SU-DHL-6 (cell line): ENCODE data around the gene BFSP1.

Source experiments
- EZH2phosphoT487 ChIP-seq: fragments of 200-600 bp; sonication (generic), shearing (Covaris generic); conservative IDR thresholded peaks from 2 replicates; pipeline ENCODE4 v1.6.1; 2018; ENCODE audit warnings: mild to moderate bottlenecking, antibody characterized with exemption, low read length, moderate library complexity, mixed read lengths
- TF ChIP-seq, protein P1 (sequence below): fragments of 200-600 bp; sonication (generic); IDR thresholded peaks from one replicate; pipeline ENCODE4 v1.5.1; 2017; ENCODE audit warnings: antibody characterized with exemption, mild to moderate bottlenecking, low read length, moderate library complexity; ENCODE audit not compliant: insufficient read depth, poor library complexity, severe bottlenecking

DNA sequence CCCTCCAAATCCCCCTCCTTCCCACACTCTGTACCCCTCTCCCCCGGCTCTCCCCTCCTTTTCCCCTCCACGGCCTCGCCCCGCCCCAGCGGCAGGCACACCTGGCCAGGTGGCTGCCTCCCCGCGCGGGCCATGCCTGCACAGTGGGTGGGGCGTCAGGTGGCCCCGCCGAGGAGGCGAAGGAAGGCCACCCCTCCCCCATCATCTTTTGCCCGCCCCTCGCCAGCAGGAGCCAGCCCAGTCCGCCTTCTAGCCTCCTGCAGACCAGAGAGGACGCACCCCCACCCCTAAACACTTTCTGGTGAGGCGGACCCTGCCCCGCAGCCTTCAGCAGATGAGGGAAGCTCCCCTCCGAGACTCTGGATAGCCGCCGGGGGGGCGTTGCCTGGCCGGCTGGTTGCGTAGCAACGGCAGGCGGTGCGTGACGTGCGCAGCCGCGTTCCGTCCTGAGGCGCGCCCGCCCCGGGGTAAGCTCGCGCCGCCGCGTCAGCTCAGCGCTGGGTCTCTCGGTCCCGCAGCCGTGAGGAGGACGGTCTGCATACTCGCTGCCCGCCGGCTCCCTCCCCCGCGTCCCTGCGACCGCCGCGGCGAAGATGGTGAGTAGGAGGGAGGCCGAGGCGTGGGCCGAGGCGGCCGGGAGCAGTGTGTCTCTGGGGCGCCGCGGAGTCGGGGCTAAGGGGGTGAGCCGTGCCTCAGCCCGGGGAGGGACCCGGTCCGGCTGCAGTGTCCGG lies 38.6 kb upstream of the BFSP1 start, which contains the start of gene DSTN:
- TF ChIP-seq, protein P1, sequence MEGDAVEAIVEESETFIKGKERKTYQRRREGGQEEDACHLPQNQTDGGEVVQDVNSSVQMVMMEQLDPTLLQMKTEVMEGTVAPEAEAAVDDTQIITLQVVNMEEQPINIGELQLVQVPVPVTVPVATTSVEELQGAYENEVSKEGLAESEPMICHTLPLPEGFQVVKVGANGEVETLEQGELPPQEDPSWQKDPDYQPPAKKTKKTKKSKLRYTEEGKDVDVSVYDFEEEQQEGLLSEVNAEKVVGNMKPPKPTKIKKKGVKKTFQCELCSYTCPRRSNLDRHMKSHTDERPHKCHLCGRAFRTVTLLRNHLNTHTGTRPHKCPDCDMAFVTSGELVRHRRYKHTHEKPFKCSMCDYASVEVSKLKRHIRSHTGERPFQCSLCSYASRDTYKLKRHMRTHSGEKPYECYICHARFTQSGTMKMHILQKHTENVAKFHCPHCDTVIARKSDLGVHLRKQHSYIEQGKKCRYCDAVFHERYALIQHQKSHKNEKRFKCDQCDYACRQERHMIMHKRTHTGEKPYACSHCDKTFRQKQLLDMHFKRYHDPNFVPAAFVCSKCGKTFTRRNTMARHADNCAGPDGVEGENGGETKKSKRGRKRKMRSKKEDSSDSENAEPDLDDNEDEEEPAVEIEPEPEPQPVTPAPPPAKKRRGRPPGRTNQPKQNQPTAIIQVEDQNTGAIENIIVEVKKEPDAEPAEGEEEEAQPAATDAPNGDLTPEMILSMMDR, result no peak
- no peak for TF ChIP-seq EZH2phosphoT487
